ENCODE results near the gene RIN1. TPM values are rescaled to one million over a fixed set of nuclear protein-coding genes. Genes with fewer than 3 reads are reported as not detected.

The RIN1 gene
- total RNA-seq, 2 donors from 2014 or later = 1.8 to 2.8 TPM

DNA sequence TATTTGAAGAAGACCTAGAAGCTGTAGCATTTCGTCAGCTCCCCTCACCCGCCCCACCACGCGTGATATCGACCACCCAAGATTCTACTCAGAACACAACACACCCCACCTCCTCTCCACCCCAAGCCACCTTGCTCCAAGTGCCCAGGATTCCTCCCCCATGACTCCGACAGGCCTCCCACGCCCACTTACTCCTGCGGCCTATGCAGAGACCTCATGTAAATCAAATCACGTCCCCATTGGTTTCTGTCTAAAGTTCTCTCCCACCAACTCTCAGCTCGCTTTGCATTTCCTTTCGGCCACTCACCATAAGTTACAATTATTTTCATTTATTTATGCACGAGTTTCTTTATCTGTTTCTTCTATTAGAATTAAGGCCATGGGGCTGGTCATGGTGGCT, 33.6 kb downstream of the RIN1 start:
- no peaks in the 10 kb centered on the region for H3K9me3 Mint-ChIP-seq
- DNase-seq (no peak), ATAC-seq (replicated peaks in 1 of 2) (no peak)
- H3K27me3 Mint-ChIP-seq (ENCODE audit: low read depth) = no peaks in the 10 kb centered on the region
- no peak overlapping the region for H3K4me3 Mint-ChIP-seq
- H3K36me3 Mint-ChIP-seq (ENCODE audit: insufficient read depth in 2 of 2) = no peaks in the 10 kb centered on the region
- H3K4me1 Mint-ChIP-seq (ENCODE audit: low read depth) = no peaks in the 10 kb centered on the region
- H3K27ac Mint-ChIP-seq = no peak overlapping the region

DNA sequence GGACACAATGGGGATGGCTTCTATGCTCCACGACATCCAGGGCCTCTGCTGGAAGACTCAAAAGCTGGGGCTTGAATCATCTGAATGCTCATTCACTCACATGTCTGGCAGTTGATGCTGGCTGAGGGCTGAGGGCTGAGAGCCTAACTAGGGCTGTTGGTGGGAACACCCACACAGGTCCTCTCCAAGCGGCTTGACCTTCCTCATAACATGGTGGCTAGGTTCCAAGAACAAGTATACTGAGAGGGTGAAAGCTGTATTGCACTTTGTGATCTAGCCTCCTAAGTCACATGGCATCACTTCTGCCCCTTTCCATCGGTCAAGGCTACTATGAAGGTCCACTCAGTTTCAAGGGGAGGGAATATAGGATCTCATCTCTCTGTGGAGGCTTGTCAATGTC, 37.0 kb downstream of the RIN1 start:
- Mint-ChIP-seq H3K27ac (no peak overlapping the region), H3K4me1 (ENCODE audit: low read depth) (no peaks in the 10 kb centered on the region), H3K36me3 (ENCODE audit: insufficient read depth in 2 of 2) (no peaks in the 10 kb centered on the region), H3K27me3 (ENCODE audit: low read depth) (no peaks in the 10 kb centered on the region), H3K9me3 (no peaks in the 10 kb centered on the region), H3K4me3 (no peak overlapping the region)
- ATAC-seq (replicated peaks in 1 of 2) (no peak), DNase-seq (no peak)

DNA sequence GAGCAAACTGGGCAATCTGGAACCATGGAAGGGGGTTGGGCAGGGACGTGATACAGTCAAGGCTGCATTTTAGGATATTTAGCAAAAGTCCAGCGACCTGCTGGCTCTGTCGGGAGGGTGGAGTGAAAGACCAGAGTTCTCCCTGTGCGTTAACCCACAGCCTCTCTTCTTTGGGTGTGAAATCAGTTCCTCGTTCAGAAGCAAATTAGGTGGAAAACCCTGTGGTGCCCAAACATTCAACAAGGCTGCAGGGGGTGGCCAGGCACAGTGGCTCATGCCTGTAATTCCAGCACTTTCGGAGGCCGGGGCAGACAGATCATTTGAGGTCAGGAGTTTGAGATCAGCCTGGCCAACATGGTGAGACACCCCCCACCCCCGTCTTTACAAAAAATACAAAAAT, 38.6 kb downstream of the RIN1 start:
- peaks cover 4% of the 10 kb centered on the region for H3K4me1 Mint-ChIP-seq (ENCODE audit: low read depth)
- ATAC-seq (replicated peaks in 1 of 2) (no peak), DNase-seq (no peak)
- H3K27ac Mint-ChIP-seq = no peak overlapping the region
- H3K36me3 Mint-ChIP-seq (ENCODE audit: insufficient read depth in 2 of 2) = no peaks in the 10 kb centered on the region
- H3K27me3 Mint-ChIP-seq (ENCODE audit: low read depth) = peaks cover 13% of the 10 kb centered on the region
- H3K4me3 Mint-ChIP-seq = no peak overlapping the region
- no peaks in the 10 kb centered on the region for H3K9me3 Mint-ChIP-seq

DNA sequence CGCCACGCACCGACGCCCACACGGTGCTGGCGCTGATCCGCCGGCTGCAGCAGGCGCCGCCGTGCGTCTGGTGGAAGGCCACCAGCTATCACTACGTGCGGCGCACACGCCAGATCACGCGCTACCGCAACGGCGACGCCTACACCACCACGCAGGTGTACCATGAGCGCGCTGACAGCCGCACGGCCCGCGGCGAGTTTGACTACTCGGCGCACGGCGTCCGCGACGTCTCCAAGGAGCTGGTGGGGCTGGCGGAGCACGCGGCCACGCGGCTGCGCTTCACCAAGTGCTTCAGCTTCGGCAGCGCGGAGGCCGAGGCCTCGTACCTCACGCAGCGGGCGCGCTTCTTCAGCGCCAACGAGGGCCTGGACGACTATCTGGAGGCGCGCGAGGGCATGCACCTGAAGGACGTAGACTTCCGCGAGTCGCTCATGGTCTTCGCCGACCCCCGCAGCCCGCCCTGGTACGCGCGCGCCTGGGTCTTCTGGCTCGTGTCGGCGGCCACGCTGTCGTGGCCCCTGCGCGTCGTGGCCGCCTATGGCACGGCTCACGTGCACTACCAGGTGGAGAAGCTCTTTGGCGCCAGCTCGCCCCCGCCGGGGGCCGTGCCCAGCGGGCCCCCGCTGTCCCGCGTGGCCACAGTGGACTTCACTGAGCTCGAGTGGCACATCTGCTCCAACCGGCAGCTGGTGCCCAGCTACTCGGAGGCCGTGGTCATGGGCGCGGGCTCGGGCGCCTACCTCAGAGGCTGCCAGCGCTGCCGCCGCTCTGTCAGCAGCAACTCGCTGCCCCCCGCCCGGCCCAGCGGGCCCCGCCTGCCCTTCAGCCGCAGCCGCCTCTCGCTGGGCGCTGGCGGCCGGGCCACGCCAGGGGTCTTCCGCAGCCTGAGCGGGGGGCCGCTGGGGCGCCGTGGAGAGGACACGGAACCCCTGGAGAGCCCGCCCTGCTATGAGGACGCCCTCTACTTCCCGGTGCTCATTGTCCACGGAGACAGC, 41.3 kb downstream of the RIN1 start:
- H3K36me3 Mint-ChIP-seq (ENCODE audit: insufficient read depth in 2 of 2) = no peaks in the 10 kb centered on the region
- H3K27me3 Mint-ChIP-seq (ENCODE audit: low read depth) = peaks cover 27% of the 10 kb centered on the region
- no peak for ATAC-seq (replicated peaks in 1 of 2)
- DNase-seq = no peak
- no peaks in the 10 kb centered on the region for H3K9me3 Mint-ChIP-seq
- H3K4me1 Mint-ChIP-seq (ENCODE audit: low read depth) = peaks cover 12% of the 10 kb centered on the region
- no peak overlapping the region for H3K4me3 Mint-ChIP-seq
- no peak overlapping the region for H3K27ac Mint-ChIP-seq

DNA sequence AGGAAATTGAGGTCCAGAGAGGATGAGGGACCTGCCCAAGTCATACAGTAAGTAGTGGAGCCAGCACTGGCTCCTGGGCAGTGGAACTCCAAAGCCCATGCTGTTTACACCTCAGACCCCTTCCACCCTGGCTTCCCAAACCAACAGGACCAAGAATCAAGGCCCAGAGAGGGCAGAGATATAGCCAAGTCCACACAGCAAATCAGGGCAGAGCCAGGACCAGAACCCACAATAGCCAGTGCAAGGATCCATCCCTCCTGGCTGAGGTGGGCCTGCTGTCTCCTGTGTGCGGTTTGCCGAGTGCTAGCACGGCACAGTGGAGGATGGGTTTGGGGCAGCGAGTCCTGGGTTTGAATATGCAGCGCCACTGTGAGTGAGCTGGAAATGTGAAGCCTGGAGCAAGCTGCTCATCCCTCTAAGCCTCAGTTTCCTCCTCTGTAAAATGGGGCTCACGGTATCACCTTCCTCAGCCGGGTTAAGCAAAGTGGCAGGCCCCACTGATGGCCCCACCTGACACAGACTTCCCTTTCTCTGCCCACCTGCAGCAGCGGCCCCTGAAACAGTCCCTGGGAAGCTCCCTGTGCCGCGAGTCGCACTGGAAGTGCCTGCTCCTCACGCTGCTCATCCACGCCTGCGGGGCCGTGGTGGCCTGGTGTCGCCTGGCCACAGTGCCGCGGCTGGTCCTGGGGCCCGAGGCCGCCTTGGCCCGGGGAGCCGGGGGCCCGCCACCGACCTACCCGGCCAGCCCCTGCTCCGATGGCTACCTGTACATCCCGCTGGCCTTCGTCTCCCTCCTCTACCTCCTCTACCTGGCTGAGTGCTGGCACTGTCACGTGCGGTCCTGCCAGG, 42.2 kb downstream of the RIN1 start:
- no peak overlapping the region for H3K4me3 Mint-ChIP-seq
- DNase-seq (no peak), ATAC-seq (replicated peaks in 1 of 2) (no peak)
- peaks cover 20% of the 10 kb centered on the region for H3K4me1 Mint-ChIP-seq (ENCODE audit: low read depth)
- no peaks in the 10 kb centered on the region for H3K36me3 Mint-ChIP-seq (ENCODE audit: insufficient read depth in 2 of 2)
- no peak overlapping the region for H3K27ac Mint-ChIP-seq
- no peaks in the 10 kb centered on the region for H3K9me3 Mint-ChIP-seq
- H3K27me3 Mint-ChIP-seq (ENCODE audit: low read depth) = peaks cover 27% of the 10 kb centered on the region

DNA sequence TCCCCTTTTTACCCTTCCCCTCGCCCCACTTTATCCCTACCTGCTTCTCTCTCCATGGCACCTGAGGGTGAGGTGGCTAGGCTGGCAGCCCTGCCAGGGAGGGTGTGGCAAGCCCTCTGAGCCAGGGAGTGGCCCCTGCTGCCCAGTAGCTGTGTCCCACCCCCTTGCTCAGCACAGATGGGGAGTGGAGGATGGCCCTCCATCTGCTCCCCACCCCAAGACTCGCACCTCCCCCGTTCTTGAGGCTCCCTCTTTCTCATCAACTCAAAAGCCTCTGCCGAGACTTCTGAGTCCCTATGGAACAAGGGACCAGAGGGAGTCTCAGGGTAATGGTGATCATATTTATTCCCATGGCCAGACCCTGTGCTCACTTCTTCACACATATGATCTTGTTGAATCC, 42.9 kb downstream of the RIN1 start:
- peaks cover 27% of the 10 kb centered on the region for H3K27me3 Mint-ChIP-seq (ENCODE audit: low read depth)
- H3K4me3 Mint-ChIP-seq = peak overlapping the region; percentile 11 to 20
- no peak overlapping the region for H3K27ac Mint-ChIP-seq
- DNase-seq (no peak), ATAC-seq (replicated peaks in 1 of 2) (no peak)
- no peaks in the 10 kb centered on the region for H3K9me3 Mint-ChIP-seq
- peaks cover 20% of the 10 kb centered on the region for H3K4me1 Mint-ChIP-seq (ENCODE audit: low read depth)
- no peaks in the 10 kb centered on the region for H3K36me3 Mint-ChIP-seq (ENCODE audit: insufficient read depth in 2 of 2)

DNA sequence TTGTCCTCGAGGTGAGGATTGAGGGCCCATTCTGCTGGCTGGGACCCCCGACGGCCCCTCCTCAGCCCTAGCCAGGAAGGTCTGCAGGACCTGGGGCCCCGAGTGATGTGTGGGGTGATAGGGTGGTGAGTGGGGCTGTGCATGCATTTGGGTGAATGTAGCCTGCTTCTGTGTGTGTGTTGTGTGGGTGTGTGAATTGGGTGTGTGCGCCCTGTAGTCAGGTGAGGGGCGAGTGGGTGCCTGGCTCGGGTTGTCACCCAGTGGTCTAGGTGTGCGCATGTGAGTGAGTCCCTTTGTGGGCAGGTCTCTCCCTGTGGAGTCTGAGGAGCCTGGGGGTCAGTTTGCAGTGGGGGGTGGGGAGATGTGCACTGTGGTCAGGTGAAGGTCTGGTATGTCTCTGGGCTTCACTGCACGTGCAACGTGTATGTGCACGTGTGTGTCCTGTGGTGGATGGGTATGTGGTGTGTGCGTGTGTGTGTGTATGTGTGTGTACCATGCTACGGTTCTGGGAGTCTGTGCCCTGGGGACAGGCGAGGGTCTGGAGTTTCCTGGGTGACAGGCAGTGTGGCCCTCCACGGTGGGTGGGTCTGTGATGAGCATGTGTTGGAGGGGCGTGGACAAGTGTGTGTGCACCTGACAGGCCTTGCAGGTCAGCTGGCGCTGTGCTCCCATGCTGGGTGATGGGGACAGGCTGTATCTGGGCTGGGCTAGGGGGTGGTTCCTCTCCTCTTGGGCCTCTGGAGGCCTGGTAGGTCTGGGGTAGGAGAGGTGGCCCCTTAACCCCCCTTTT, 43.5 kb downstream of the RIN1 start:
- no peaks in the 10 kb centered on the region for H3K9me3 Mint-ChIP-seq
- H3K4me3 Mint-ChIP-seq = peak overlapping the region; percentile 43 to 64
- DNase-seq (no peak), ATAC-seq (replicated peaks in 1 of 2) (no peak)
- H3K27me3 Mint-ChIP-seq (ENCODE audit: low read depth) = peaks cover 27% of the 10 kb centered on the region
- H3K27ac Mint-ChIP-seq = no peak overlapping the region
- H3K4me1 Mint-ChIP-seq (ENCODE audit: low read depth) = peaks cover 21% of the 10 kb centered on the region
- H3K36me3 Mint-ChIP-seq (ENCODE audit: insufficient read depth in 2 of 2) = no peaks in the 10 kb centered on the region

DNA sequence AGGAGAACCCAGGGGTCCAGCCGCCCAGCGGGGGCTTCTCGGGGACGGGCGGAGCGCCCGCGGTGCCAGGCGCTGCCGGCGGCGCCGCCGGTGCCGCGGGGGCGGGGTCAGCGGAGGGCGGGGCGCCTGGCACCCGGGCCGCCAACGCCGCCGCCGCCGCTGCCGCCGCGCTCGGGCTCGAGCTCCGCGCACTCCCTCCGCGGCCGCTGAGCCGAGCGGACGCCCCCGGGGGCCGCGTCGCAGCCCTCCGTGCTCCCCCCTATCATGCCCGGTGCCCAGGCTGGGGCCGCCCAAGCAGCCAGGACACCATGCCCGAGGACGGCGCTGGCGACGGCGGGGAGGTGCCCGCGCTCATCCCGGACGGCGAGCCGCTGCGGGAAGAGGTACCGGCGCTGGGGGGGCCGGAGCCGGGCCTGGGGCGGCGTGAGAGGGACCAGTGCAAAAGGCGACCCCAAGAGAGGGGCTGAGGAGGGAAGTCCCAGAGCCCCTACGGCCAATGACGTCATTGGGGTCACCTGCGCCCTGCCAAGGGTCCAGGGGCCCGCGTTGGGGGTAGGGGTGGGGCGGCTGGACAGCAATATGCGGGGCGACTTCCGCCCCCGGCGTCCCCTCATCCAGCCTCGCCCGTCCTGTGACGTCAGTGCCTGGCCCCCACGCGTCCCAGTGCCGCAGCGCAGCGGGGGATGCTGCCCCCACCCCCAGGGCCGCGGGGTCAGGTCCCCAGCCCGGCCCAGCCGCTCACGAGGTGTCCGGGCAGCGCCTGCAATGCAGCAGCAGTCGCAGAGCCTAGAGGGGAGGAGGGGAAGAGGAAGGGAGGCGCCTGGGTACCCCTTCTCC, 44.3 kb downstream of the RIN1 start, which contains the start of gene TMEM151A:
Gene TMEM151A (plus strand): TSS at position 189 of the 837 bp plus-strand sequence. CDS start 120 bp downstream, at position 309.
- Mint-ChIP-seq H3K4me1 (ENCODE audit: low read depth) (peaks cover 28% of the 10 kb centered on the region), H3K4me3 (peak within 1 kb of the TSS; percentile 64 to 93), H3K9me3 (no peaks in the 10 kb centered on the region), H3K27ac (no peak within 1 kb of the TSS), H3K36me3 (ENCODE audit: insufficient read depth in 2 of 2) (peaks cover 0 to 2% of the 10 kb centered on the region in 2 donors), H3K27me3 (ENCODE audit: low read depth) (peaks cover 27% of the 10 kb centered on the region)
- ATAC-seq (replicated peaks in 1 of 2) (no peak), DNase-seq (peak; percentile 57 to 59)

DNA sequence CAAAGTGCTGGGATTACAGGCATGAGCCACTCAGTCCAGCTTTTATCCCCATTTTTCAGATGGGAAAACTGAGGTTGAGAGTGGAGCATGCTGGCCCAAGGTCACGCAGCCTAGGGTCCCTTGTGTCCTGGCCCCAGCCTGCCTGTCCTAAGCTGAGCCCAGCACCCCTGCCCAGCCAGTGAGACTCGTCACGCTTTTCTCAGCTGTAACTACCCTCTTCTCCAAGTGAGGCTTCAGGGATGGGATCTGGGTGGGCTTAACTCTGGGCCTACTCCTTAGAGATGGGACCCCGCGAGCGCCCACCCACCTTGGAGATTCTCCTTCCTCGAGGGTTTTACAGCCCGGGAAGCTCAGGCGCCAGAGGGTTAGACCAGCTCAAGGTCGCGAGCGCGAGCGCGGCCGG, 44.9 kb downstream of the RIN1 start:
- H3K9me3 Mint-ChIP-seq = no peaks in the 10 kb centered on the region
- DNase-seq (no peak), ATAC-seq (replicated peaks in 1 of 2) (no peak)
- H3K27ac Mint-ChIP-seq = no peak overlapping the region
- H3K4me3 Mint-ChIP-seq = peak overlapping the region; percentile 11 to 35
- peaks cover 28% of the 10 kb centered on the region for H3K4me1 Mint-ChIP-seq (ENCODE audit: low read depth)
- H3K27me3 Mint-ChIP-seq (ENCODE audit: low read depth) = peaks cover 27% of the 10 kb centered on the region
- peaks cover 0 to 2% of the 10 kb centered on the region in 2 donors for H3K36me3 Mint-ChIP-seq (ENCODE audit: insufficient read depth in 2 of 2)

DNA sequence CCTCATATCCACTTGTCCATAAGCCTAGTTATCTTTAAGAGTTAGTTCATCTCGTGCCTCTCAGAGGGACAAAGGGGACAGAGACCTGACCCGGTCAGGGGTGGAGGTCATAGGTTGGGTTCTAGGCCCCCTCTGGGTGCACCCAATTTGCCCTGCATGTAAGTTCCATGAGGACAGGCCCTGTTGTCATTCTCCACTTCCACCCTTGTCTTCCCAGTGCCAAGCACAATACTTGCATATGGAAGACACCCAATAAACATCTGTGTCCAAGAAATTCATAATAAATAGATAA, 46.0 kb downstream of the RIN1 start:
- Mint-ChIP-seq H3K27ac (no peak overlapping the region), H3K9me3 (no peaks in the 10 kb centered on the region), H3K36me3 (ENCODE audit: insufficient read depth in 2 of 2) (peaks cover 0 to 2% of the 10 kb centered on the region in 2 donors), H3K4me1 (ENCODE audit: low read depth) (peaks cover 28% of the 10 kb centered on the region), H3K4me3 (peak overlapping the region; percentile 92 to 93), H3K27me3 (ENCODE audit: low read depth) (peaks cover 27% of the 10 kb centered on the region)
- no peak for ATAC-seq (replicated peaks in 1 of 2)
- DNase-seq = no peak

DNA sequence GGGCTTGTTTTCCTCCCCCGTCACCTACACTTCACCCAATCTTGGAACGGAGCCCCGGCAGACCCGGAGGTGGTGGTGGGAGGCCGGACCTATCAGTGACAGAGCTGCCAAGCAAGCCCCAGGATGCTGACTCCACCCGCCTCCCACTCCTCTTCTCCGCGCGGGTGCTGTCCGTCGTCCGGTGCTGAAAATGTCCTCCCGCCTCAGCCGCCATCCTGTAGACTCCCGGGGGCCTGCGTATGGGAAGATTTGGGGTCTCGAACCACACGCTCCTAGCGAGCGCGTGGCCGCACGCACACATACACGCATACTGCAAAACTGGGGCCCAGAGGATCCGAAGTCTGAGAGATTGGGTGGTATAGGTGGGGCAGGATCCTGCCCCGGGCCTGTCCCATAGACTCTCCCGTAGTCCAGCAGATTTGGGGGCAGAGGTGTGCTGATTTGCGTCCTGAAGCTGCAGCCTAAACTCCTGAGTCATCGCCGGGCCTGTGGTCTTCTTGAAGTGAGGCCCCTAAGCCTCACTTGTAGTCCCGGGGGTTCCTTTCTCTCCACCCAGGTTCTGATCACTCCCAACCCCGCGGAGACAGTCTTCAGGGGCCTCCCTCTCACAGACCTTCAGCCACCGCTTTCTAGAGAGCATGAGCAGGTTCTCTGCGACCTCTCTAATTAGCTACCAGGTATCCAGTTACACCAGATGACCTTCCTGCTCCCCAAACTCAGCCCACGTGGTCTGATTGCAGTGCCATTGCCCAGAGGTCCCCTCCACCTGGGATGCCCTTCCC, 46.5 kb downstream of the RIN1 start:
- Mint-ChIP-seq H3K27me3 (ENCODE audit: low read depth) (peaks cover 27% of the 10 kb centered on the region), H3K4me1 (ENCODE audit: low read depth) (peaks cover 28% of the 10 kb centered on the region), H3K4me3 (peak overlapping the region; percentile 92 to 93), H3K9me3 (no peaks in the 10 kb centered on the region), H3K36me3 (ENCODE audit: insufficient read depth in 2 of 2) (peaks cover 0 to 2% of the 10 kb centered on the region in 2 donors), H3K27ac (peak overlapping the region; percentile 94)
- DNase-seq (peak; percentile 84 to 90), ATAC-seq (replicated peaks in 1 of 2) (peak; percentile 70 to 73)
